K562 (cell line): ENCODE results near the gene PTPRU. TPM values are rescaled to one million over a fixed set of nuclear protein-coding genes. Genes with fewer than 3 reads are reported as not detected.
A peak's percentile ranks its signal among the peaks of the same experiment; 100 is the strongest.

ENCODE experiments used
- ADNP ChIP-seq: fragments of 200-800 bp; sonication (Bioruptor generic); IDR thresholded peaks from 2 replicates; pipeline ENCODE4 v1.6.1; 2016; ENCODE audit warnings: missing genetic modification characterization, missing compliant biosample characterization
- BCOR ChIP-seq: fragments of 450-650 bp; IDR thresholded peaks from 2 replicates; pipeline ENCODE4 v1.6.1; 2016
- CTCF ChIP-seq, 3 experiments: IDR thresholded peaks in 2 of 3; conservative IDR thresholded peaks in 1 of 3; 2 replicates each; pipeline ENCODE4 v1.5.1; 2011 to 2012; ENCODE audit warnings: low read length in 3 of 3, mild to moderate bottlenecking in 3 of 3, control low read depth in 2 of 3, improper control_type of control experiment in 1 of 3, inconsistent platforms in 1 of 3, low read depth in 1 of 3, mixed read lengths in 1 of 3, moderate library complexity in 1 of 3; ENCODE audit not compliant: insufficient read depth in 2 of 3
- ESRRB ChIP-seq: fragments of 250-450 bp; sonication (Bioruptor Pico); IDR thresholded peaks from 2 replicates; pipeline ENCODE4 v1.5.0; 2020; ENCODE audit warnings: mild to moderate bottlenecking, moderate library complexity, borderline replicate concordance
- MXD1 ChIP-seq: fragments of 250-450 bp; sonication (Bioruptor Pico); IDR thresholded peaks from 2 replicates; pipeline ENCODE4 v1.8.0; 2021; ENCODE audit warnings: borderline replicate concordance, mild to moderate bottlenecking, moderate library complexity; ENCODE audit not compliant: poor library complexity, severe bottlenecking
- NFATC3 ChIP-seq: fragments of 450-650 bp; IDR thresholded peaks from 2 replicates; pipeline ENCODE4 v1.6.1; 2017; ENCODE audit warnings: mild to moderate bottlenecking
- RBM25 ChIP-seq: fragments of 200-400 bp; formaldehyde crosslinking; IDR thresholded peaks from 2 replicates; pipeline ENCODE4 v1.6.1; 2018; ENCODE audit warnings: low read length, low read depth, moderate library complexity; ENCODE audit not compliant: severe bottlenecking
- RCOR1 ChIP-seq, 2 experiments: IDR thresholded peaks; 2 replicates each; pipeline ENCODE4 v1.6.1; 2012; ENCODE audit warnings: low read depth in 2 of 2, low read length in 2 of 2, borderline replicate concordance in 1 of 2, improper control_type of control experiment in 1 of 2
- SMAD4 ChIP-seq: fragments of 250-450 bp; sonication (Bioruptor Pico); conservative IDR thresholded peaks from 2 replicates; pipeline ENCODE4 v1.8.0; 2021; ENCODE audit warnings: inconsistent platforms, mild to moderate bottlenecking, moderate library complexity
- polyA plus RNA-seq, 8 experiments: library from polyadenylated mRNA; depleted of rRNA in 4 of 8; stranded (reverse) in 5 of 8; unstranded in 3 of 8; fragments of >200 nt; fragmentation: Nextera tagmentation in 2 of 8; fragmentation: Illumina TruSeq in 1 of 8; extraction: Ambion mirVana in 2 of 8; extraction: Trizol in 1 of 8; gene quantifications; 2 replicates each; pipeline versions ENCODE4 v1.2.1 to v1.2.3, GENCODE V29; 2011 to 2014; ENCODE audit warnings: inconsistent platforms in 1 of 8, missing spikeins in 1 of 8
- total RNA-seq, 7 experiments: library from RNA; depleted of rRNA in 6 of 7; stranded (reverse); fragments of >200 nt in 6 of 7; fragmentation: Illumina TruSeq in 2 of 7; extraction: Trizol in 2 of 7; gene quantifications; 2 replicates each; pipeline versions ENCODE4 v1.2.1 to v1.2.3, GENCODE V29; 2011 to 2021; ENCODE audit warnings: low replicate concordance in 1 of 7
- TF ChIP-seq, protein P1 (sequence below): fragments of 450-650 bp; formaldehyde crosslinking; conservative IDR thresholded peaks from 2 replicates; pipeline ENCODE4 v1.4.0; 2022; ENCODE audit warnings: mild to moderate bottlenecking, missing genetic modification characterization
- TF ChIP-seq, protein P2 (sequence below): sonication (generic); formaldehyde crosslinking; IDR thresholded peaks from 2 replicates; pipeline ENCODE4 v1.8.1; 2022; ENCODE audit warnings: missing genetic modification reagents

The PTPRU gene
- total and polyA plus RNA-seq, 9 of the 15 experiments (the other 6 are each of a cell fraction or from before 2014, with no cell fraction given), result 0.01 to 2.9 (median 1.0) TPM

DNA sequence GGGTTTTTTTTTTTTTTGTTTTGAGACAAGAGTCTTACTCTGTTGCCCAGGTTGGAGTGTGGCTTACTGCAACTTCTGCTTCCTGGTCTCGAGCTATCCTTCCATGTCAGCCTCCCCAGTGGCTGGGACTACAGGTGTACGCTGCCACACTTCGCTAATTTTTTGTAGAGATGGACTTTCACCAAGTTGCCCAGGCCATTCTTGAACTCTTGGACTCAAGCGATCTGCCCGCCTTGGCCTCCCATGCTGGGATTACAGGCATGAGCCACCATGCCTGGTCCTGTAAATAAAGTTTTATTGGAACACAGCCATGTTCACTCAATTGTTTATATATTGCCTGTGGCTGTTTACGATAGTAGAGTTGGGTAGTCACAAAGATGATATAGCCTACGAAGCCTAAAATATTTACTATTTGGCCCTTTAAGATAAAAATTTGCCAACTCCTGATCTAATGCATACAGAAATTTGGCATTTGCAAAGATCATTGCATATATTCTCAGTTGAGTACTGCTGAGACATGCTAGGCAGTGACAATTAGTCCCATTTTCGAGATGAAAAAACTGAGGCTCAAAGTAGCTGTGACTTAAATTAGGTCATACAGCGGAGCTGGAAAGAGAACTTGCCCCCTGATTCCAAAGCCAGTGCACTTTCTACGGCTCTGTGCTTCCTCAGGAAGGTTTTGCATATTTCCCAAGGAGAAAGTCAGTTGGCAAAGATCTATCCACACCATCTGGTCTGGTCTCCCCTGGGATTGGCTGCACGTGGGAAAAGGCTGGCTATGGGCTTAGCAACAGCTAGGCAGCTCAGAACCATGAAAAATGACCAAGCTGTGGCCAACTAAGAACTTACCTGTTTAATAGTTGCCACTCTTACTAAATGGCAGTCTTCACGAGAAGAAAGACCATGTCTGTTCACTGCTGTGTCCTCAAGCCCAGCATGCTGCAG lies 25.0 kb upstream of the PTPRU start (continued):
- TF ChIP-seq RCOR1 (IDR thresholded peaks at IDR 0.05; ENCODE audit: borderline replicate concordance in 1 of 2, low read depth in 2 of 2, low read length in 2 of 2) (0 out of 4 replicates have a peak, but pooled peaks of 1 of the 2 experiments have one; percentile 37), CTCF (IDR thresholded peaks at IDR 0.05 in 2 of 3, conservative IDR thresholded peaks at IDR 0.05 in 1 of 3; ENCODE audit: insufficient read depth in 2 of 3, low read depth in 1 of 3, low read length in 3 of 3) (no peak), NFATC3 (no peak), RBM25 (peak; percentile 84), ESRRB (CRISPR knock-in tag) (no peak), ADNP (tag) (peak; percentile 63), SMAD4 (no peak), MXD1 (no peak), BCOR (0 out of 2 replicates have a peak, but pooled peaks have one; percentile 71)
- TF ChIP-seq, protein P1, sequence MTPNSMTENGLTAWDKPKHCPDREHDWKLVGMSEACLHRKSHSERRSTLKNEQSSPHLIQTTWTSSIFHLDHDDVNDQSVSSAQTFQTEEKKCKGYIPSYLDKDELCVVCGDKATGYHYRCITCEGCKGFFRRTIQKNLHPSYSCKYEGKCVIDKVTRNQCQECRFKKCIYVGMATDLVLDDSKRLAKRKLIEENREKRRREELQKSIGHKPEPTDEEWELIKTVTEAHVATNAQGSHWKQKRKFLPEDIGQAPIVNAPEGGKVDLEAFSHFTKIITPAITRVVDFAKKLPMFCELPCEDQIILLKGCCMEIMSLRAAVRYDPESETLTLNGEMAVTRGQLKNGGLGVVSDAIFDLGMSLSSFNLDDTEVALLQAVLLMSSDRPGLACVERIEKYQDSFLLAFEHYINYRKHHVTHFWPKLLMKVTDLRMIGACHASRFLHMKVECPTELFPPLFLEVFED, result no peak
- TF ChIP-seq, protein P2, sequence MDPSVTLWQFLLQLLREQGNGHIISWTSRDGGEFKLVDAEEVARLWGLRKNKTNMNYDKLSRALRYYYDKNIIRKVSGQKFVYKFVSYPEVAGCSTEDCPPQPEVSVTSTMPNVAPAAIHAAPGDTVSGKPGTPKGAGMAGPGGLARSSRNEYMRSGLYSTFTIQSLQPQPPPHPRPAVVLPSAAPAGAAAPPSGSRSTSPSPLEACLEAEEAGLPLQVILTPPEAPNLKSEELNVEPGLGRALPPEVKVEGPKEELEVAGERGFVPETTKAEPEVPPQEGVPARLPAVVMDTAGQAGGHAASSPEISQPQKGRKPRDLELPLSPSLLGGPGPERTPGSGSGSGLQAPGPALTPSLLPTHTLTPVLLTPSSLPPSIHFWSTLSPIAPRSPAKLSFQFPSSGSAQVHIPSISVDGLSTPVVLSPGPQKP (CRISPR knock-in tag), result no peak
